NAMALWA (cell line): ENCODE data around the gene LUC7L3.
A peak's percentile ranks its signal among the peaks of the same experiment; 100 is the strongest.
"Not testable (repeated sequence)": the region's sequence is repeated elsewhere in the genome, so short reads cannot be mapped to it uniquely, and the experiment has no call there.

Source experiments
- DNase-seq: peaks from one replicate; pipeline ENCODE4 v3.0.0-alpha.2; 2015; ENCODE audit warnings: low spot score

LUC7L3 gene

GRCh38 chr17:50708050-50709000 is 11.1 kb upstream of the LUC7L3 start:
- peak; percentile 69 for DNase-seq

- DNase-seq: not testable (repeated sequence)
These were observed 10.3 kb upstream of the LUC7L3 start for GRCh38 chr17:50709053-50709452.

GRCh38 chr17:50710025-50710424 is 9.4 kb upstream of the LUC7L3 start:
- no peak for DNase-seq

- DNase-seq: no peak
These were observed 8.8 kb upstream of the LUC7L3 start for GRCh38 chr17:50710650-50711049.

GRCh38 chr17:50712641-50713040 is 6.8 kb upstream of the LUC7L3 start:
- no peak for DNase-seq

GRCh38 chr17:50715471-50715870 is 3.9 kb upstream of the LUC7L3 start:
- DNase-seq: no peak

- DNase-seq: peak; percentile 30
These were observed 756 bp downstream of the LUC7L3 start for GRCh38 chr17:50719924-50720794.

GRCh38 chr17:50721194-50722010 is 2.0 kb downstream of the LUC7L3 start:
- peak; percentile 65 for DNase-seq

GRCh38 chr17:50722746-50723145 is 3.3 kb downstream of the LUC7L3 start:
- DNase-seq: no peak

- not testable (repeated sequence) for DNase-seq
These were observed 5.2 kb downstream of the LUC7L3 start for GRCh38 chr17:50724622-50725021.

- DNase-seq: no peak
These were observed 6.6 kb downstream of the LUC7L3 start for GRCh38 chr17:50725769-50726655.

- no peak for DNase-seq
These were observed 8.7 kb downstream of the LUC7L3 start for GRCh38 chr17:50728112-50728429.

GRCh38 chr17:50728881-50729765 is 9.7 kb downstream of the LUC7L3 start:
- no peak for DNase-seq

- DNase-seq: no peak
These were observed 12.4 kb downstream of the LUC7L3 start for GRCh38 chr17:50731575-50732460.

GRCh38 chr17:50735287-50735686 is 15.9 kb downstream of the LUC7L3 start:
- no peak for DNase-seq

- no peak for DNase-seq
These were observed 17.8 kb downstream of the LUC7L3 start for GRCh38 chr17:50737118-50737698.

- no peak for DNase-seq
These were observed 19.7 kb downstream of the LUC7L3 start for GRCh38 chr17:50739098-50739497.

- DNase-seq: no peak
These were observed 26.2 kb downstream of the LUC7L3 start for GRCh38 chr17:50745631-50746030.

- no peak for DNase-seq
These were observed 29.8 kb downstream of the LUC7L3 start for GRCh38 chr17:50749245-50749644.
